ENCODE data around the gene GOT2. TPM values are rescaled to one million over a fixed set of nuclear protein-coding genes. Genes with fewer than 3 reads are reported as not detected.

Gene GOT2
- total RNA-seq, 2 donors from 2014 or later, result 82.7 to 149 TPM

DNA sequence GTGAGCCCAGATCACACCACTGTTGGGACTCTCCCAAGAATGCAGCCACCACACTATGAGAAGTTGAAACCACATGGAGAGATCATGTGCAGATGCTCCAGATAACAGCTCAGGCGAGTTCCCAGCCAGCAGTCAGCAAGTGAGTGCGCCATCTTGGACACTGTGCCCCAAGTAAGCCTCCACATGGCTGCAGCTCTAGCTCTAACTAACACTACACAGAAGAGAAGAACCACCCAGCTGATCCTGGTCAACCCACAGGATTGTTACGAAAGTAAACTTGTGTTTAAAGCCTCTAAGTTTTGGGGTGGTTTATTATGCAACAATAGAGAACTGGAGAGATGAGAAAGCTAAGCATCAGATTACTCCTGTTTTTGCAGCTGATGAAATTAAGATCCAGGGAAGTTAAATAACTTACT, 75.3 kb downstream of the GOT2 start:
- no peak overlapping the region for H3K4me3 Mint-ChIP-seq
- H3K4me1 Mint-ChIP-seq (ENCODE audit: low read depth in 2 of 2), result no peaks in the 10 kb centered on the region
- no peaks in the 10 kb centered on the region for H3K9me3 Mint-ChIP-seq
- no peaks in the 10 kb centered on the region for H3K36me3 Mint-ChIP-seq
- no peak overlapping the region for H3K27ac Mint-ChIP-seq
- H3K27me3 Mint-ChIP-seq, result peaks cover 0 to 5% of the 10 kb centered on the region in 2 donors
- no peak for DNase-seq (ENCODE audit: low spot score)
- no peak for ATAC-seq

Other genes starting within 250 kb of the GOT2 start
- gene NDRG4, start 234.2 kb downstream of the GOT2 start, total RNA-seq, result under 1 TPM; 0.14 to 0.47 TPM
- 10 to 100 TPM; 16.4 to 29.1 TPM for gene SETD6, start 218.8 kb downstream of the GOT2 start, total RNA-seq
- gene CNOT1, start 104.5 kb downstream of the GOT2 start, total RNA-seq, result 100 to 1,000 TPM; 306 to 397 TPM
- 10 to 100 TPM; 14.1 to 16.7 TPM for gene SLC38A7, start 49.5 kb downstream of the GOT2 start, total RNA-seq